HL-60 (cell line): ENCODE measurements around the gene PIP5K1C.

Experiments used
- CTCF ChIP-seq: IDR thresholded peaks from one replicate; pipeline ENCODE4 v1.5.1; 2011; ENCODE audit warnings: low read length, control low read depth, inconsistent platforms; ENCODE audit not compliant: insufficient read depth
- POLR2AphosphoS5 ChIP-seq: IDR thresholded peaks from 2 replicates; pipeline ENCODE4 v1.6.1; 2012; ENCODE audit warnings: low read depth
- REST ChIP-seq: IDR thresholded peaks from 2 replicates; pipeline ENCODE4 v1.6.1; 2012; ENCODE audit warnings: low read depth; ENCODE audit not compliant: insufficient replicate concordance

DNA sequence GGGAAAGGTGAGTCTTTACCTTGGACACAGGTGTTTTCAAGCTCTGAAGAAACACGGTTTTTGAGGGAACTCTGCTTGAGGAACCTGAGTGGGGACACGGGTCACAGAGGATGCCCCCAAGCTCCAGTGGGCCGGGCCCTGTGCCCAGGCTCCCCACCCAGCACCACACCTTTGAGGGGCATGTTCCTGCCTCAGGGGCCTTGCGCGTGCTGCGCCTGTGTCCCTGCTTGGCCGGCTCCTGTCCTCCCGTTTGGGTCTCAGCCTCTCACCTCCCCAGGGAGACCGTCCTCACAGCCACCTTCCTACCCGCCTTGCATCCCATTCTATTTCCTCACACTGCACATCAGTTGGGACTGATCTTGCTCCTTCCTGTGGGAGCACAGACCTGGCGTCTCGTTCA, 21.1 kb downstream of the PIP5K1C start:
- TF ChIP-seq CTCF (no peak), POLR2AphosphoS5 (no peak), REST (no peak)
